RPMI8226 (cell line): ENCODE data around the gene FADS1.

Source experiments
- DNase-seq: peaks from one replicate; pipeline ENCODE4 v3.0.0-alpha.2; 2015

FADS1 gene

DNA sequence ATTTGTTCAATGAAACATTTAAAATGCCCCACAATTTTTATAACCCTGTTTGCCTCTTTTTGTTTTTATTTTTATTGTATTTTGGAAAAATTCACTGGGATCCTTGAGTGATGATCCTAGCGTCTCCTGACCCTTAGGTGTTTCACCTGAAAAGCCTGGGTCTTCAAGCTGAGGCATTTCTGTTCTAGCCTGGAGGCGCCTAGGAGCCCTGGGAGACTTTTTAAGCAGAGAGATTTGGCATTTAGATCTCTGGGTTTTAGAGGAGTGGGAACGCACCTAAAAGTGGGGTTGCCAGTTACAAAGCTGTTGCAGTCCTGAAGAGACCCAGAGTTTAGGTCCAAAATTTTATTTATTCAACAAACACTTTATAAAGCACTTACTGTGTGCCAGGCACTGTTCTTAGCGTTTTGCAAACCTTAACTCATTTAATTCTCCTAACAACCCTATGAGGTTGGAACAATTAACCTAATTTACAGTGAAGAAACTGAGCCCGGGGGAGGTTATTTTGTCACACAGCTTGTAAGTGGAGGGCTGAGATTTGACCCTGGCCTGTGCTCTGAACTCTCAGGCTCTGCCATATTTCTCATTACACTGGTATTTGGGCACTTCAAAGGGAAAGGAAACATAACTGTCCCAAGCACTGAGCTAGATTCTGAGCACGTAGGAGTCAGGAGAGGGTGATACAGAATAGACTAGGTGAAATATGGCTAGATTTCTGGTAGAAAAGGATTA is 834 bp upstream of the FADS1 start:
- DNase-seq, result peak; percentile 34

DNA sequence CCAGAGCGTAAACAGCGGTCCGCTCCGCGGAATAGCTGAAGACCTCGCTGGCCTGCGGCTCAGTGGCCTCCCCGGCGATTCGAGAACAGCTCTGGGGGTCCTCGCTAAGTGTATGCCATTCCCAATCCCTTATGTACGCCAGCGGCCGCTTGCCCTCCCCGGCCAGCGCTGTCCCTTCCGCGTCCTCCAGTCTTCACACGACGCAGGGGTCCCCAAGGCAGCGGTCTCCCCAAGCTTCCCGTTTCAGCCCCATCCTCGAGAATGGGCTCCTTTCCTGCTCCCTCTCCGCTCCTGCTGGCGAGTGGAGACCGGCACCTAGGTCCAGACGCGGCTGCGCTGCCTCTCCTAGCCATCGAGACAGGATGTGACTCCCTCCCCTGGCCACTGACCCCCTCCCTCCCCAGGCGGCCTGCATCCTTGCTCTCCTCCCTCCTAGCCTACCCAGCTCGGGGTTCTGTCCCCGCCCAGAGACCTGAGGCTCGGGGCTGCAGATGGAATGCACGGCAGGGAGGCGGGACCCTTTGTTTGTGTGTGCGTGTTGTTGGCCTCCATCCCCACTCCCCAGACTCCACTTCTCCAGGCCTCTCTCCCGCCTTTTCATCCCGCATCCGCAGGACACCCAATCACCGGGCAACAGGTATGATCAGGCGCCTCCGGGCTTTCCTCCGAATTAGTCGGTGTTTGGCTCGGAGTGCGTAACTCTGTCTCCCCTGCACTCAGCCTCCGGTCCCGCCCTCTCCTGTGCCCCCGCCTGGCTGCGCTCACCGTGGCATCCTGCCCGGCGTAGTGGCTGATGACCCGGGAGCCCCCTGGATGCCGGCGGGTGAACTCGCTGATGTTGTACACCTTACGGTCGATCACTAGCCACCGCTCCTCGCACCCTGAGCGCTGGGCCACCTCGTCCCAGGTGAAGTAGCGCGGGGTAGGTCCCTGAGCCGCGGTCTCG is 740 bp downstream of the FADS1 start:
- DNase-seq, result peak; percentile 92

DNA sequence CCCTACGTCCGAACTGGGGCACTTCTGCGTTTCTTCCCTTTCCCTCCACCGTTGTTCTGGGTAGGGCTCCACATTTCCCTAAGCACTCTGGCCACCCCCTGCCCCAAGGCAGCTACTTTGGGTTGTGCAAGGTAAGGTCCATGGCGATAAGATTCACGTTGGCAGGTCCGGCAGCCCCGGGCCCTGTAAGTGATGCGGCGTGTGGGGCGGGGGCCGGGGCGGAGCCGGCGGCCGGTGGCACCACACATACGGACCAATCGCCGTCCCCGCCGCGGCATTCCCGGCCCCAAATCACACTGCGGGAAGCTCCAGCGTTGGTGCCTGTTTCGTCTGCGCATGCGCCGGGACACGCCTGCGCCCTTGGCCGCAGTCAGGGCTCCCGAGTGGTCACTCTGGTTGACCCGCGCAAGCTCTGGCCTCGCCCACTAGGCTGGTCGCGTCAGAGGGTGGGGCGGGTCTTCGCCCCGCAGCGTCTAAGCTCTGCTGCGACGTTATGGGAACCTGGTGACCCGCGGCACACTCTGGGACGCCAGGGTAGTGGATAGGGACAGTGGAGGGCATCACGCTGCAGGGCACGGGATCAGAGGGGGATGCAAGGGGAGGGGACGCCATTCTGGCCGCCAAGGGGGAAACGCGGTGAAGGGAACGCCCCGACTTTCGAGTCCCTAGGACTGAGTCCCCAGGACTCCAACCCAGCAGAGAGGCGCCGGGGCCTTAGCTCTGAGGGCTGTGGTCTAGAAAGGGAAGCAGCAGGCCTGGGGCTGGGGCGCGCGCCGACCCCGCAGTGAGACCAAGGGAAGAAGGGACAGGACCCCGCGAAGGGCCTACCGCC is 1.6 kb downstream of the FADS1 start:
- DNase-seq, result peak; percentile 91

DNA sequence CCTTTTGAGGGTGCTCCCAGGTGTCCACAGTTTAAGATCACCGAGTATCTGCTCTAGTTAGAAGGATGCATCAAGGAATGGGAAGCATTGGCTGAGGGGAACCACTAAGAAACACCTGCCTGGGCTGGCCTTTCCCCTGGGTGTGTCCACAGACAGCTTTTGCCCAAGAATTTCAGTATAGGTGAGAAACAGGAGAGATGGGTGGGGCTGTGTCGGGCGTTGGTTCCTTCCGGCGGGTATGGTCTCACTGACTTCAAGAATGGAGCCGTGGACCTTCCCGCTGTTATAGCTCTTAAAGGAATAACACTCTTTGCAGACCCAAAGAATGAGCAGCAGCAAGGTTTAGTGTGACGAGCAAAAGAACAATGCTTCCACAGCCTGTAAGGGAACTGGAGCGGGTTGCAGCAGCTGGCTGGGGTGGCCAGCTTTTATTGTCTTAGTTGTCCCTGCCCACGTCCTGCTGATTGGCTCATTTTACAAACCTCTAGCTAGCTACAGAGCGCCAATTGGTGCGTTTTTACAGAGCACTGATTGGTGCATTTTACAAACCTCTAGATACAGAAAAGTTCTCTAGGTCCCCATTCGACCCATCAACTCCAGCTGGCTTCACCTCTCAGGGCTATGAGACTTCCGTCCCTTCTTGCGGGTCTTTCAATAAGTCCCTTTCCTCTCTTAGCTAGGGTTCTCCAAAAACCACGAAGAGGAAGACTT is 2.4 kb downstream of the FADS1 start:
- peak; percentile 42 for DNase-seq

GRCh38 chr11:61812736-61813411 is 3.9 kb downstream of the FADS1 start:
- DNase-seq, result no peak

- DNase-seq, result no peak
These were observed 5.0 kb downstream of the FADS1 start for GRCh38 chr11:61811831-61812230.

DNA sequence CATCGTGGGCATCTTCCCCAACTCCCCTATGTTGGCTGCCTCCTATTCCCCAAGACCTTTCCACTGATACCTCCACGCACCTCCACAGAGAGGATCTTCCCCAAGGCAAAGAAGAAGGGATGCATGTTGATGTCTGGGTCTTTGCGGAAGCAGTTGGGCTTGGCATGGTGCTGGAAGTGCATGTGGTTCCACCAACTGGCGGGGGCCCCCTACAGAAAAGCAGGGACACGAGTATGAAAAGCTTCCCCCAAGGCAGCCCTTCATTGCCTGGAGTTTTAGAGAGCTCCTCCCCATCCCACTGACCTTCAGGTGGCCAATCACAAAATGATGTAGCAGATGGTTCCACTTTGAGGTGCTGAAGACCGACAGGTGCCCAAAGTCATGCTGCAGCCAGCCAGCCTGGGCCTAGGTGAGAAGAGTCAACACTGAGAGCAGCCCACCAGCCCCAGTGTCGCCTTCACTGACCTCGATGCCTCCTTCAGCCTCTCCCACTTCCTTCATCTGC is 6.1 kb downstream of the FADS1 start:
- no peak for DNase-seq

- DNase-seq, result no peak
These were observed 10.0 kb downstream of the FADS1 start for GRCh38 chr11:61806785-61807184.

- no peak for DNase-seq
These were observed 11.7 kb downstream of the FADS1 start for GRCh38 chr11:61805146-61805545.

DNA sequence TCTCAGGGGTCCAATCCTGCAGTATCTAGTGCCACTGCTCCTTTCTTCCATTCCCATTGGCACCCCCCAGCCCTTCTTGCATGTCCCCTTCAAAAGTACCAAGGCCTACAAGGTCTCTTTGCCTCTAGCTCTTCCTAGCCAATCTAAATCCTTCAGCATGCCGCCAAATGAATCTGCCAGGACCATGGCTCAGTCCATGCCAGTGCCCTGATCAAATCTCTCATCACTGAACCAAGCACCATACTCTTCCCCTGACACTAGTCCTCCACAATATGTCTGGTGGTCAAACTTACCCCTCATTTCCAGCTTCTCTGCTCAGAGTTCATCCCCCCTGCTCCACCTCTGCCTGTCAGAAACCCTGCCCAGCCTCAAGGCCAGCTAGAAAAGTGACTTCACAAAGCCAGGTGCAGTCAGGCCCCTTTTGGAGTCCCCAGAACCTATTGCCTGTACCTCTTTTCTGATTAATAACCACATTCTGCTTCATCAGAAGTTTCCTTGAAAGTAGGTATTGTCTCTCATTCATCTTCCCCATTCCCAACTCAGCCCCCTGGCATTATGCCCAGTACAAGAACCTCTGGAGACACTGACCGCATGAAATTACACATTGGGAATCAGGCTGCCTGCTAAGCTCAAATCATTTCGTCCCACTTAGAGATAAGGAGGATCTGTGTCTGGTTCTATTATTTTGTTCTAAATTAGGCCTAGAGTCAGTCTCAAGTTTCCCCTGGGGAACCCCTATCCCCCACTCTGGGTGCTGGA is 12.7 kb downstream of the FADS1 start:
- no peak for DNase-seq

- no peak for DNase-seq
These were observed 14.2 kb downstream of the FADS1 start for GRCh38 chr11:61802605-61803004.

DNA sequence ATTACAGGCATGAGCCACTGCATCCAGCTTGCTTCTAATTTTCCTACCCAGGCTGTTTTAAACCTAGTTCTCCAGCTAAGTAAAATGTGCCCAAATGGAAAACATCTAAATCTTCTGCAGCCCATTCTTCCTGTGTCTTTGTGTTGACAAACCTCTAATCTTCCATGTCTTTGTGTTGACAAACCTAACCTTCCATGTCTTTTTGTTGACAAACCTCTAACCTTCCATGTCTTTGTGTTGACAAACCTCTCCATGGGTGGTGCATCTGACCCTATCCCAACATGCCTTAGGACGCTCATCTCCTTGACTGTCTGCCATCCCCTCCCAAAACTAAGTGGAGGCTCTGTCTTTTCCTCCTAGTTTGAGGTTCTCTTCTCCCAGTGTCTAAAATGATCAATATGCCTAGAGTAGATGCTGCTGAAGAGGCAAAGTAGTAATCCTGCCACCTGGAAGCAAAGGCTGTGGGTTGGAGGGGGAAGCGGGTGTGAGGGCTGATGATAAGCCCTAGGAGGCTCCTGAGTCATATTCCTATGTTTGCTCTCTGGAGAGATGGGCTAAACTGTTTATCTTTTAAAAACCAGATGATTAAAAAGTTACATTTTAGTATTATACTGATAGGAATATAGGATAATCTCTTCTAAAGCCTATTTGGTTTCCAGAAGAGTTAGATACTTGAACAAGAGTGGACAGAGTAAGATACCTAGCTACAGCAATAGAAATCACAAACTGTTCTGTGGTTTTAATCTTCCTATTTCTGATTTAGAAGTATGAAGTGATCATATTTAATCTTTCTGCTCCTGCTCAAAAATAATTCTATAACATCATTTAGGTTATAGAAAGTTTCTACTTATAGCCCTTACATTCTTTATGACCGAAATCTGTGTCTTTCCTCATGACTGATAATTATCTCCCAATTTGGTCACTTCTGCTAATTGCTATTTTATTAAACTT is 16.2 kb downstream of the FADS1 start:
- DNase-seq, result no peak

- no peak for DNase-seq
These were observed 17.0 kb downstream of the FADS1 start for GRCh38 chr11:61799665-61800284.

- peak; percentile 80 for DNase-seq
These were observed 19.4 kb downstream of the FADS1 start for GRCh38 chr11:61797263-61797944.

DNA sequence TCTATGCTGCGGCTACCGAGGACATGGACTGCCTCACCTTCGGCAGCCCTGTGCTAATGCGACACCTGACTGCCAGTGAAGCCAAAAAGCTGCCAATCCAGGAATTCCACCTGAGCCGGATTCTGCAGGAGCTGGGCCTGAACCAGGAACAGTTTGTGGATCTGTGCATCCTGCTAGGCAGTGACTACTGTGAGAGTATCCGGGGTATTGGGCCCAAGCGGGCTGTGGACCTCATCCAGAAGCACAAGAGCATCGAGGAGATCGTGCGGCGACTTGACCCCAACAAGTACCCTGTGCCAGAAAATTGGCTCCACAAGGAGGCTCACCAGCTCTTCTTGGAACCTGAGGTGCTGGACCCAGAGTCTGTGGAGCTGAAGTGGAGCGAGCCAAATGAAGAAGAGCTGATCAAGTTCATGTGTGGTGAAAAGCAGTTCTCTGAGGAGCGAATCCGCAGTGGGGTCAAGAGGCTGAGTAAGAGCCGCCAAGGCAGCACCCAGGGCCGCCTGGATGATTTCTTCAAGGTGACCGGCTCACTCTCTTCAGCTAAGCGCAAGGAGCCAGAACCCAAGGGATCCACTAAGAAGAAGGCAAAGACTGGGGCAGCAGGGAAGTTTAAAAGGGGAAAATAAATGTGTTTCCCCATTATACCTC is 20.8 kb downstream of the FADS1 start:
- no peak for DNase-seq

DNA sequence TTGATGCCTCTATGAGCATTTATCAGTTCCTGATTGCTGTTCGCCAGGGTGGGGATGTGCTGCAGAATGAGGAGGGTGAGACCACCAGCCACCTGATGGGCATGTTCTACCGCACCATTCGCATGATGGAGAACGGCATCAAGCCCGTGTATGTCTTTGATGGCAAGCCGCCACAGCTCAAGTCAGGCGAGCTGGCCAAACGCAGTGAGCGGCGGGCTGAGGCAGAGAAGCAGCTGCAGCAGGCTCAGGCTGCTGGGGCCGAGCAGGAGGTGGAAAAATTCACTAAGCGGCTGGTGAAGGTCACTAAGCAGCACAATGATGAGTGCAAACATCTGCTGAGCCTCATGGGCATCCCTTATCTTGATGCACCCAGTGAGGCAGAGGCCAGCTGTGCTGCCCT is 21.3 kb downstream of the FADS1 start:
- DNase-seq, result no peak

DNA sequence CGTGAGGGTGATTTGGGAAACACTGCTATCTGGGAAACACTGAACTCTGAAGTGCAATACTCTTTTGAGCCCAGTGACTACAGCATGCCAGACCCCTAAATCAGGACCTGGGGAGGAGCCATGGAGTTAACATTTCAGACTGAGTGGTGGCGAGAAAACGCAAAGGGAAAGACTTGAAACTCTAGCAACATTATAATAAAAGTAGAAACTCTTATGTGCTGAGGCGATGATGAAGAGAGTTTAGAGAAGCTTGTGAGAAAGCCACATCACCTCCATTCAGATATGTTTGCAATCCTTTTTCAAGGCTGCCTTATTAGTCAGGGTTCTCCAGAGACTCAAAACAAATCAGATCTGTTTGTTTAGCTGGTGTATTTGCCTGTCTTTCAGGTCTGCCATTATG is 22.2 kb downstream of the FADS1 start:
- DNase-seq, result no peak

- DNase-seq, result no peak
These were observed 23.0 kb downstream of the FADS1 start for GRCh38 chr11:61793829-61794204.
